Measurements from ENCODE around the gene TCEAL3. TPM values are rescaled to one million over a fixed set of nuclear protein-coding genes. Genes with fewer than 3 reads are reported as not detected.

TCEAL3 gene
- total RNA-seq, result 12.3 and 21.1 TPM in 2 replicates

GRCh38 chrX:103607364-103608305, at the start of gene TCEAL3:
TSS of gene TCEAL3 (plus strand) at chrX:103607963. CDS start at chrX:103609065, 1,102 bp downstream.

GRCh38 chrX:103585411-103586313, 22.1 kb upstream of the TCEAL3 start, which contains the start of gene TCEAL4:
TSS of gene TCEAL4 (plus strand) at chrX:103585515. CDS start at chrX:103586676, 1,161 bp downstream.

DNA sequence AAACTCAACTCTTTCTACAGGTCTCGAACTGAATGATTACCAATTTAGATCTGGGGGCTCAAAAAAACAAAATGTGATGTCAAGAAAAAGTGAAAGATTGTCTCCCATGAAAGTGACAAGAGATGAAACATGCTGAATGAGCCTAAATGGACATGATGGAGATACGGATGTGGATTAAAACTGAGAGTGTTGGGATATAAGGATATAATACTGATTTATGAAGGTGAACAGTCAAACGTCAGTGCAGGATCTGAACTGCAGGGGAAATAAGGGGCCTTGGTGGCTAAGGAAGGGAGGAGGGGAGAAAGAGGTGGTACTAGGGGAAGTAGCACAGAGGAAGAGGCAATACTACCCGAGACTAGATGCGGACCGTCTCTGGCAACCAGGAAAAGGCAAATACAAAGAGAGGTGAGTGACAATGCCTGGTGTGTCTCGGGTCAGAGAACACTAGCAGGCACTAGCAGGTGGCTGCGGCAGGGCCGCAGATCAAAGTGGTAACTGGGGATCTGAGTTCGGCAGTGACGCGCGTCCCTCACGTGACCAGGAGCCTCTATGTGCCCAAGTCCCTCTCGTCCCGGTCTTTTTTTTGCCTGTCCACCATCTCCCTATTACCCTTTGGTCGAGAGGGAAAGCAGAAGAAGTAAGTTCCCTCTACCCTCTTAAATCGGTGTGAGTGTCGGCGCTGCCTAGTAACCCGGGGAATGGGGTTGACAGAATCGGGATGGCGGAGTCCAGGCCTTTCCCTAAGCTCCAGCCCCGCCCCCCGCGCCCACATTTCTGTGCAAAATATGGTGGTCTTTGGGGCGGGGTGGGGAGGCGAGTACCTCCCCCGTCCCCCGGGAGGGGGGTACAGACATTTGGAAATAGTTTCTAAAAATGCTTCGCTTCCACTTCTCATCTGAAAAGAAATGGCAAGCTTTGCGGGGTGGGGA, 20.9 kb downstream of the TCEAL3 start, which contains the start of gene TCEAL1:
TCEAL1 (plus strand) TSS at position 590 of the 932 bp plus-strand sequence. CDS start 942 bp downstream, outside the sequence.

Other genes starting within 250 kb of the TCEAL3 start
- gene BEX3, start 231.4 kb upstream of the TCEAL3 start, total RNA-seq, result 191 and 218 TPM in 2 replicates
- not detected in 2 replicates for gene RAB40A, start 88.5 kb upstream of the TCEAL3 start, total RNA-seq
- 41.0 and 53.2 TPM in 2 replicates for gene TCEAL4, start 22.4 kb upstream of the TCEAL3 start, total RNA-seq
- gene TCEAL1, start 21.0 kb downstream of the TCEAL3 start, total RNA-seq, result 26.3 and 29.7 TPM in 2 replicates
- 308 and 311 TPM in 2 replicates for gene MORF4L2, start 78.7 kb downstream of the TCEAL3 start, total RNA-seq
- not detected in 2 replicates for gene TMEM31, start 102.9 kb downstream of the TCEAL3 start, total RNA-seq
- gene PLP1, start 168.9 kb downstream of the TCEAL3 start, total RNA-seq, result not detected in 2 replicates
- gene RAB9B, start 224.3 kb downstream of the TCEAL3 start, total RNA-seq, result 0.10 and 0.13 TPM in 2 replicates